Dendritic cell treated with granulocyte-macrophage colony-stimulating factor and Interleukin-4, amounts not matched to agents 40 ng/mL and 50 ng/mL, for 4 days (primary cell): ENCODE measurements around the gene HOXC5.

Experiments
- H3K27ac Mint-ChIP-seq: one replicate; pipeline ENCODE4 v1.8.0; 2022; ENCODE audit warnings: mild to moderate bottlenecking, mixed read lengths
- H3K27me3 Mint-ChIP-seq: one replicate; pipeline ENCODE4 v1.8.0; 2022; ENCODE audit warnings: mild to moderate bottlenecking, mixed read lengths
- H3K36me3 Mint-ChIP-seq: one replicate; pipeline ENCODE4 v1.8.0; 2022; ENCODE audit warnings: low read depth, mixed read lengths
- H3K4me1 Mint-ChIP-seq: one replicate; pipeline ENCODE4 v1.8.0; 2022; ENCODE audit warnings: low read depth, mixed read lengths
- H3K4me3 Mint-ChIP-seq: one replicate; pipeline ENCODE4 v1.8.0; 2022; ENCODE audit warnings: mild to moderate bottlenecking, moderate library complexity, mixed read lengths
- H3K9me3 Mint-ChIP-seq: one replicate; pipeline ENCODE4 v1.8.0; 2022; ENCODE audit warnings: mixed read lengths
- intact Hi-C: fragments of 100-400 bp; cut with micrococcal nuclease; formaldehyde crosslinking; loops from one replicate; pipeline ENCODE4 v1.15.0; 2022

HOXC5 gene

GRCh38 chr12:54027442-54027786 is 5.4 kb upstream of the HOXC5 start:
- H3K27me3 Mint-ChIP-seq = peaks cover 91% of the 10 kb centered on the region
- H3K4me3 Mint-ChIP-seq = no peak overlapping the region
- peaks cover under 1% of the 10 kb centered on the region for H3K9me3 Mint-ChIP-seq
- intact Hi-C loops = no loop called here
- no peak overlapping the region for H3K27ac Mint-ChIP-seq
- no peaks in the 10 kb centered on the region for H3K36me3 Mint-ChIP-seq
- H3K4me1 Mint-ChIP-seq = peaks cover 19% of the 10 kb centered on the region

GRCh38 chr12:54028314-54029201 is 4.3 kb upstream of the HOXC5 start, which contains the start of gene HOXC6:
Gene HOXC6, plus strand, starts transcription at chr12:54028440. Its CDS starts 82 bp downstream, at chr12:54028522.
- H3K36me3 Mint-ChIP-seq = no peaks in the 10 kb centered on the region
- intact Hi-C loops = no loop called here
- H3K27me3 Mint-ChIP-seq = peaks cover 91% of the 10 kb centered on the region
- H3K9me3 Mint-ChIP-seq = peaks cover 7% of the 10 kb centered on the region
- no peak within 1 kb of the TSS for H3K27ac Mint-ChIP-seq
- no peak within 1 kb of the TSS for H3K4me3 Mint-ChIP-seq
- H3K4me1 Mint-ChIP-seq = peaks cover 24% of the 10 kb centered on the region

GRCh38 chr12:54029529-54030441 is 3.1 kb upstream of the HOXC5 start:
- Mint-ChIP-seq H3K27ac (no peak overlapping the region), H3K4me1 (peaks cover 24% of the 10 kb centered on the region), H3K4me3 (no peak overlapping the region), H3K36me3 (no peaks in the 10 kb centered on the region), H3K27me3 (peaks cover 90% of the 10 kb centered on the region), H3K9me3 (peaks cover 7% of the 10 kb centered on the region)
- intact Hi-C loops = loop anchor here (5.0 kb wide), 1 partner anchor 98 kb away; no protein-coding TSS in a partner anchor

- Mint-ChIP-seq H3K36me3 (no peaks in the 10 kb centered on the region), H3K4me3 (no peak overlapping the region), H3K27me3 (peaks cover 93% of the 10 kb centered on the region), H3K9me3 (peaks cover 7% of the 10 kb centered on the region), H3K4me1 (peaks cover 24% of the 10 kb centered on the region), H3K27ac (no peak overlapping the region)
- intact Hi-C loops = loop anchor here (5.0 kb wide), 1 partner anchor 97 kb away; no protein-coding TSS in a partner anchor
Observed at GRCh38 chr12:54030442-54030801, 2.4 kb upstream of the HOXC5 start.

- intact Hi-C loops = loop anchor here (5.0 kb wide), 1 partner anchor 96 kb away; no protein-coding TSS in a partner anchor
- H3K27me3 Mint-ChIP-seq = peaks cover 93% of the 10 kb centered on the region
- no peak overlapping the region for H3K27ac Mint-ChIP-seq
- H3K4me3 Mint-ChIP-seq = no peak overlapping the region
- peaks cover 24% of the 10 kb centered on the region for H3K4me1 Mint-ChIP-seq
- peaks cover 7% of the 10 kb centered on the region for H3K9me3 Mint-ChIP-seq
- H3K36me3 Mint-ChIP-seq = no peaks in the 10 kb centered on the region
Observed at GRCh38 chr12:54030889-54031471, 1.9 kb upstream of the HOXC5 start.

GRCh38 chr12:54031480-54031879 is 1.4 kb upstream of the HOXC5 start:
- H3K36me3 Mint-ChIP-seq = no peaks in the 10 kb centered on the region
- no peak overlapping the region for H3K4me3 Mint-ChIP-seq
- peaks cover 93% of the 10 kb centered on the region for H3K27me3 Mint-ChIP-seq
- H3K27ac Mint-ChIP-seq = no peak overlapping the region
- H3K4me1 Mint-ChIP-seq = peaks cover 23% of the 10 kb centered on the region
- peaks cover 7% of the 10 kb centered on the region for H3K9me3 Mint-ChIP-seq
- intact Hi-C loops = loop anchor here (5.0 kb wide), 1 partner anchor 96 kb away; no protein-coding TSS in a partner anchor

GRCh38 chr12:54032086-54032619 is 697 bp upstream of the HOXC5 start:
- no peaks in the 10 kb centered on the region for H3K36me3 Mint-ChIP-seq
- intact Hi-C loops = loop anchor here (2.0 to 5.0 kb wide), 2 partner anchors 95 to 159 kb away; no protein-coding TSS in a partner anchor
- H3K4me3 Mint-ChIP-seq = no peak overlapping the region
- peaks cover 93% of the 10 kb centered on the region for H3K27me3 Mint-ChIP-seq
- peaks cover 7% of the 10 kb centered on the region for H3K9me3 Mint-ChIP-seq
- H3K4me1 Mint-ChIP-seq = peaks cover 16% of the 10 kb centered on the region
- H3K27ac Mint-ChIP-seq = no peak overlapping the region

- intact Hi-C loops = loop anchor here (2.0 to 5.0 kb wide), 2 partner anchors 94 to 157 kb away; no protein-coding TSS in a partner anchor
- Mint-ChIP-seq H3K4me3 (no peak overlapping the region), H3K36me3 (no peaks in the 10 kb centered on the region), H3K27me3 (peaks cover 94% of the 10 kb centered on the region), H3K9me3 (peaks cover 7% of the 10 kb centered on the region), H3K4me1 (peaks cover 14% of the 10 kb centered on the region), H3K27ac (no peak overlapping the region)
Observed at GRCh38 chr12:54033106-54033979, 493 bp downstream of the HOXC5 start.

- H3K36me3 Mint-ChIP-seq = no peaks in the 10 kb centered on the region
- peaks cover 10% of the 10 kb centered on the region for H3K4me1 Mint-ChIP-seq
- peaks cover 7% of the 10 kb centered on the region for H3K9me3 Mint-ChIP-seq
- intact Hi-C loops = loop anchor here (2.0 to 5.0 kb wide), 2 partner anchors 93 to 157 kb away; no protein-coding TSS in a partner anchor
- H3K4me3 Mint-ChIP-seq = no peak overlapping the region
- no peak overlapping the region for H3K27ac Mint-ChIP-seq
- H3K27me3 Mint-ChIP-seq = peaks cover 94% of the 10 kb centered on the region
Observed at GRCh38 chr12:54033980-54034784, 1.3 kb downstream of the HOXC5 start.

- intact Hi-C loops = loop anchor here (5.0 kb wide), 1 partner anchor 92 kb away; no protein-coding TSS in a partner anchor
- peaks cover 5% of the 10 kb centered on the region for H3K4me1 Mint-ChIP-seq
Observed at GRCh38 chr12:54034785-54035310, 2.0 kb downstream of the HOXC5 start.

GRCh38 chr12:54035568-54036264 is 2.9 kb downstream of the HOXC5 start:
- Mint-ChIP-seq H3K27me3 (peaks cover 97% of the 10 kb centered on the region), H3K4me1 (peaks cover 5% of the 10 kb centered on the region), H3K9me3 (peaks cover 7% of the 10 kb centered on the region), H3K4me3 (no peak overlapping the region), H3K27ac (no peak overlapping the region), H3K36me3 (no peaks in the 10 kb centered on the region)
- intact Hi-C loops = no loop called here

More at GRCh38 chr12:54034785-54035310, 2.0 kb downstream of the HOXC5 start:
- Mint-ChIP-seq H3K27me3 (peaks cover 95% of the 10 kb centered on the region), H3K27ac (no peak overlapping the region), H3K4me3 (no peak overlapping the region), H3K36me3 (no peaks in the 10 kb centered on the region), H3K9me3 (peaks cover 7% of the 10 kb centered on the region)
